Type B pancreatic cell (in vitro differentiated cells): ENCODE measurements around the gene LIMK2. TPM values are rescaled to one million over a fixed set of nuclear protein-coding genes. Genes with fewer than 3 reads are reported as not detected.

ENCODE experiments used
- DNase-seq: peaks from one replicate; pipeline ENCODE4 v3.0.0; 2021; ENCODE audit warnings: mixed read lengths; ENCODE audit not compliant: unreplicated experiment; ENCODE audit errors: extremely low spot score
- H3K27ac Mint-ChIP-seq: 2 replicates; pipeline ENCODE4 v1.8.0; 2021; ENCODE audit warnings: mild to moderate bottlenecking, mixed read lengths
- H3K27me3 Mint-ChIP-seq: 2 replicates; pipeline ENCODE4 v1.8.0; 2021; ENCODE audit warnings: mixed read lengths
- H3K36me3 Mint-ChIP-seq: 2 replicates; pipeline ENCODE4 v1.8.0; 2021; ENCODE audit warnings: mixed read lengths
- H3K4me1 Mint-ChIP-seq: one replicate; pipeline ENCODE4 v1.8.0; 2021; ENCODE audit warnings: mixed read lengths; ENCODE audit not compliant: unreplicated experiment
- H3K4me3 Mint-ChIP-seq: 2 replicates; pipeline ENCODE4 v1.8.0; 2021; ENCODE audit warnings: mild to moderate bottlenecking, mixed read lengths
- H3K9me3 Mint-ChIP-seq: 2 replicates; pipeline ENCODE4 v1.8.0; 2021; ENCODE audit warnings: mixed read lengths
- CTCF ChIP-seq: fragments of 200-600 bp; sonication (generic); conservative IDR thresholded peaks from 2 replicates; pipeline ENCODE4 v1.5.0; 2021; ENCODE audit warnings: antibody characterized with exemption, mild to moderate bottlenecking
- total RNA-seq: library from RNA; stranded (reverse); gene quantifications from 2 replicates; pipeline ENCODE4 v1.2.1, GENCODE V29; 2021; ENCODE audit warnings: low replicate concordance

LIMK2 gene
- total RNA-seq, 1 donor from 2014 or later, result 46.6 TPM

GRCh38 chr22:31271026-31271425 is 58.9 kb downstream of the LIMK2 start:
- H3K4me1 Mint-ChIP-seq, result peaks cover 17% of the 10 kb centered on the region
- no peak for TF ChIP-seq CTCF
- no peaks in the 10 kb centered on the region for H3K9me3 Mint-ChIP-seq
- H3K36me3 Mint-ChIP-seq, result peaks cover 37% of the 10 kb centered on the region
- H3K27me3 Mint-ChIP-seq, result no peaks in the 10 kb centered on the region
- peak overlapping the region; percentile 86 for H3K27ac Mint-ChIP-seq
- H3K4me3 Mint-ChIP-seq, result no peak overlapping the region
- no peak for DNase-seq

GRCh38 chr22:31271485-31271884 is 59.4 kb downstream of the LIMK2 start:
- H3K9me3 Mint-ChIP-seq, result no peaks in the 10 kb centered on the region
- no peak overlapping the region for H3K4me3 Mint-ChIP-seq
- no peak for DNase-seq
- no peaks in the 10 kb centered on the region for H3K27me3 Mint-ChIP-seq
- H3K27ac Mint-ChIP-seq, result peak overlapping the region; percentile 58
- peaks cover 36% of the 10 kb centered on the region for H3K36me3 Mint-ChIP-seq
- peaks cover 17% of the 10 kb centered on the region for H3K4me1 Mint-ChIP-seq
- TF ChIP-seq CTCF, result no peak

GRCh38 chr22:31272522-31273446 is 60.7 kb downstream of the LIMK2 start:
- H3K9me3 Mint-ChIP-seq, result no peaks in the 10 kb centered on the region
- H3K36me3 Mint-ChIP-seq, result peaks cover 31% of the 10 kb centered on the region
- TF ChIP-seq CTCF, result peak; percentile 85
- peak overlapping the region; percentile 74 for H3K27ac Mint-ChIP-seq
- H3K27me3 Mint-ChIP-seq, result no peaks in the 10 kb centered on the region
- DNase-seq, result no peak
- H3K4me3 Mint-ChIP-seq, result no peak overlapping the region
- peaks cover 17% of the 10 kb centered on the region for H3K4me1 Mint-ChIP-seq

- Mint-ChIP-seq H3K27me3 (no peaks in the 10 kb centered on the region), H3K36me3 (peaks cover 24% of the 10 kb centered on the region), H3K9me3 (no peaks in the 10 kb centered on the region), H3K27ac (peak overlapping the region; percentile 70), H3K4me3 (no peak overlapping the region), H3K4me1 (peaks cover 17% of the 10 kb centered on the region)
- no peak for DNase-seq
- no peak for TF ChIP-seq CTCF
Measured at GRCh38 chr22:31274017-31274416, 61.9 kb downstream of the LIMK2 start.

- no peaks in the 10 kb centered on the region for H3K27me3 Mint-ChIP-seq
- no peak for DNase-seq
- H3K27ac Mint-ChIP-seq, result peak overlapping the region; percentile 92
- TF ChIP-seq CTCF, result no peak
- H3K9me3 Mint-ChIP-seq, result no peaks in the 10 kb centered on the region
- H3K36me3 Mint-ChIP-seq, result peaks cover 24% of the 10 kb centered on the region
- H3K4me3 Mint-ChIP-seq, result peak overlapping the region; percentile 20
- peaks cover 13% of the 10 kb centered on the region for H3K4me1 Mint-ChIP-seq
Measured at GRCh38 chr22:31275018-31275417, 62.9 kb downstream of the LIMK2 start.
